ENCODE measurements around the gene RSPO1.
A peak's percentile ranks its signal among the peaks of the same experiment; 100 is the strongest.
"Not testable (repeated sequence)": the region's sequence is repeated elsewhere in the genome, so short reads cannot be mapped to it uniquely, and the experiment has no call there.

RSPO1 gene, protein sequence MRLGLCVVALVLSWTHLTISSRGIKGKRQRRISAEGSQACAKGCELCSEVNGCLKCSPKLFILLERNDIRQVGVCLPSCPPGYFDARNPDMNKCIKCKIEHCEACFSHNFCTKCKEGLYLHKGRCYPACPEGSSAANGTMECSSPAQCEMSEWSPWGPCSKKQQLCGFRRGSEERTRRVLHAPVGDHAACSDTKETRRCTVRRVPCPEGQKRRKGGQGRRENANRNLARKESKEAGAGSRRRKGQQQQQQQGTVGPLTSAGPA

DNA sequence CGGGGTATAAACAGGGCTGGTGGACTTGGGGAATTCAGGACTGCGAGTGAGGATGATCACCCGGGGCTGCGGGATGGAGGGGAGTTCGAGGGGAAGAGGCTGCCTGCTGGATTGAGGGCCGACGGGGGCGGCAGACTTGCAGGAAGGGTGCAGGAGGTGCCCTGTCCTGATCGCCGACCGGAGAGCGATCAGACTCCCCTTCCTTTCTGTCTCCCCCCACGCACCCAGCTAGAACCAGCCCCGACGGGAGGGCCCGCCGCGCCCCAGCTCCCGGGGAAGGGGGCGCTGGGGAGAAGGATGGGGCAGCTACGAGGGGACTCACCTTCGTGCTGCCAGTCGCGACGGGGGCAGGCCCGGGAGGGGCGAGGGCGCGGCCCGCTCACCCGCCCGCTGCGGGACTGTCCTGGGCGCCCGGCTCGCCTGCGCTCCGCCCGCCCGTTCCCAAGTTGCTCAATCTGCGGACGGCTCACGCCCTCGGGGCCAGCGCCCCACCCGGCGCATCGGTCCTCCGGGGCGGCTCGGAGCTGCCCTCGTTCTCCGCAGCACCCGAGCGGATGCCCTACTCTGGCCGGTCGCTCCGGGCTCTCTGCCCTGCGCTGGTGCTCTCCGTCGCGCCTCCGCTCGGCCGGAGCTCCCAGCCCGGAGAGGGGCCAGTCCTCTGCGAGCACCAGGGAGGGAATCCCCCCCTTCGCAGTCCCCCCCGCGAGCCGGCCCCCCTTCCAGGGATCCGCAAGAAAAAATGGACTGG, at the start of gene RSPO1:
TSS of gene RSPO1 (minus strand) at position 649 of the 748 bp plus-strand sequence. CDS start 5,231 bp downstream, outside the sequence.
- DNase-seq: no peak

DNA sequence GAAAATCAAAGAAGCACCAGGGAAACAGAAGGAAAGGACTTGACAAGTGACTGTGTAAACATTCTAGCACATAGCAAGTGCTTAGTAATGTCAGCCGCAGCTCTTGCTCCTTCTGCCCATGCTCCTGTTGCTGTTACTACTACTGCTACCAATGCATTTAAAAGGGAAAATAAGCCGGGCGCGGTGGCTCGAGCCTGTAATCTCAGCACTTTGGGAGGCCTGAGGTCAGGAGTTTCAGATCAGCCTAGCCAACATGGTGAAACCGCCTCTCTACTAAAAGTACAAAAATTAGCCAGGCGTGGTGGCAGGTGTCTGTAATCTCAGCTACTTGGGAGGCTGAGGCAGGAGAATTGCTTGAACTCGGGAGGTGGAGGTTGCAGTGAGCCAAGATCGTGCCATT, 49.5 kb upstream of the RSPO1 start:
- DNase-seq: not testable (repeated sequence)

DNA sequence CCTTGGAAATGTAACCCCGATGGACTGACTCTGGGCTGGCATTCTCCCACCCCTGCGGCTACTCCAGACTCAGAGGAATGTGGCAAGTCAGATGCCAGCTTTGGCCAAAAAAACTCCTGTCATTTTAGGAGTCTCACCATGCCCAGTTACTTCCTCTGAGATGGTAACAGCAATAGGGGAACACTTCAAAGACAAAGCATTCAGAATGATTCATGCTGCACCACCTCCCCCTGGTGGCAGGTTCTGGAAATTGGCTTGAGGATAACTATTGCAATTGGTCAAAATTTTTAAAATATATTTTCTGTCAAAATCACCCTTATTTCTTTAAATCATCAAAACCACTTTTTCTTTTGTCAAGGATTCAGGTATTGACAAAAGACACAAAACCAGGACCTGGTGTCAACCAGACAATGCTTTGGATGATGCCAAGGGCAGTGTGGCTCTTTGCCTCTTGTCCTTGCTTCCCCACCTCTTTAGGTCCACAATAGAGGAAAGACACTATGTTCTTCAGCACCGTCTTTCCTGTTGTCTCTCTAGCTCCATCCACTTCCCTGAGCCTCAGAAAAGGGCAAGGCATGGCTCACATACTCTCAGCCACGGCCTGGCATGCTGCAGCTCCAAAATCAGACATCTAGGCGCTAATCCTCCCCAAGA, 47.8 kb upstream of the RSPO1 start:
- DNase-seq: peak; percentile 25

DNA sequence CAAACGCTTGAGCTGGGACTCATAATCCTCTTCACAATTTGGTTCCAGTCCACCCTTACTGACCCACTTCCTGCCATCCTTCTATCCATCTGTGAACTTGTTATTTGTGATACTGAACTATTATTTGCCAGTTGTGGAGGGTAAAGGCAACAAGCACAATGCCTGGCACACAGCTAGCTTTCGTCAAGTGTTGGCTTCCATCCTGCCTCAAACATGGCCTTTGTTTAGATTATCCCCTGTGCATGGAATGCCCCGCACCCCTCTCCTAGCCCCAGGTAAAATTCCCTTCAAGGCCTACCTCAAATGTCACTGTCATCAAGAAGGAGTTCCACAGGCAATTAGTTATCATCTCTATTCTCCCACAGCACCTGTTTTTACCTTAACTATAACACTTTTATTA, 46.2 kb upstream of the RSPO1 start:
- no peak for DNase-seq

GRCh38 chr1:37677808-37678207, 43.1 kb upstream of the RSPO1 start:
- no peak for DNase-seq

GRCh38 chr1:37677143-37677439, 42.4 kb upstream of the RSPO1 start:
- DNase-seq: no peak

GRCh38 chr1:37676281-37677142, 41.8 kb upstream of the RSPO1 start:
- no peak for DNase-seq

- DNase-seq: no peak
Measured at GRCh38 chr1:37673920-37674319, 39.2 kb upstream of the RSPO1 start.

GRCh38 chr1:37672136-37672870, 37.6 kb upstream of the RSPO1 start:
- no peak for DNase-seq

DNA sequence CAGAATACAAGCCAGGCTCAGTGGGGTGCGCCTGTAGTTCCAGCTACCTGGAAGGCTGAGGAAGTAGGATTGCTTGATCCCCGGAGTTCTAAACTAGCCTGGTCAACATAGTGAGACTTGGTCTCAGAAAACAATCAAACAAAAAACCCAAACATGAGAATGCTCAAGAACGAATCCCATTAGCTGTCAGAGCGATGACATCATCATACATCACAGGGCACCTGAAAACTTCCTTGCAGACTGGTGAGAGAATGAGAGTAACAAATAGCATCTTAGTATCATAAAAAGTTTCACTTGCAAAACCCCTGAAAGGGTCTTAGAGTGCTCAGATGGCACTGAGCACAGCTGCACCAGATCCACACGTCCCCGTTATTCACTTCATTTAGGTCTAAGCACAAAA, 36.6 kb upstream of the RSPO1 start:
- no peak for DNase-seq

GRCh38 chr1:37670133-37670532, 35.4 kb upstream of the RSPO1 start:
- DNase-seq: no peak

- DNase-seq: no peak
Measured at GRCh38 chr1:37667023-37667671, 32.5 kb upstream of the RSPO1 start.

- DNase-seq: no peak
Measured at GRCh38 chr1:37666241-37666867, 31.7 kb upstream of the RSPO1 start.

DNA sequence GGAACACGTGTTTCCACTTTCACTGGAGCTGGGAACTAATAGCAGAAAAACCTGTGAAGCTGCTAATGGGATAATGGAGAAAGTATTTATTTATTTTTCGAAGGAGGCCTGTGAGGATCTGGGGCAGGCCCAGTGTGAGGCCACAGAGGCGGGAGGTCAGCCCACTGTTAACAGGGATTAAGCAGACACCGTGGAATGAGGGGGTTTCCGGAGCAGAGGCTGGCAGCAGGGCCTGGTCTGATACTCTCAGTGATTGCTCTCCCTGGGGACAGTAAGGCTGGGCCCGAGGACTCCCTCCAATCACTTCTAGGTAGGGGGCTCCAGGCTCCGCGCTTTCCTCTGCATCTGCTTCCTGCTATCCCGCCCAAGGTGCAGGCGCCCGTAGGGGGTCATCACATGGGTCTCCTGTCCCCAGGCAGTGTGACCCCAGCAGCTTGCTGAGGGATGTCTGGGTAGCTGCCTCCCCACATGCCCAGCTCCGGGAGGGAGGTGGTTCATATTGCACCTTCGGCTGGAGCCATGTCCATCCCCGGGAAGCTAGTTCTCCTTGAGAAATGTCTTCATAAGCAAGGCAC, 28.8 kb upstream of the RSPO1 start:
- no peak for DNase-seq

GRCh38 chr1:37662031-37662755, 27.5 kb upstream of the RSPO1 start:
- DNase-seq: no peak

- no peak for DNase-seq
Measured at GRCh38 chr1:37661401-37661800, 26.7 kb upstream of the RSPO1 start.

GRCh38 chr1:37660664-37661063, 26.0 kb upstream of the RSPO1 start:
- DNase-seq: no peak

DNA sequence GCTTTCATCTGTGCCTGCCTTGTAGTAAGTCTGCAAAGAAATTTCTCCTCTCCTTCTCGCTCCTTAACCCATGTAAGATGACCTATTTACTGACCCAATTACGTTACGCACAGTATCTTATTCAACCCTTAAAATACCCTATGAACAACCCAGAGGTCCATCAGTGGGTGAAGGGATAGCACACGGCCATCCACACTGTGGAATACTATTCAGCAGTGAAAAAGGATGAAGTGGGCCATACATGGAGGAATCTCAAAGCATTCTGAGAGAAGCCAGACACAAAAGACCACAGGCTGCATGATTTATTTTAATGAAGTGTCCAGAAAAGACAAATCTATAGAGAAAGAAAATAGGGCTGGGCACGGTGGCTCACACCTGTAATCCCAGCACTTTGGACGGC, 23.8 kb upstream of the RSPO1 start:
- no peak for DNase-seq

- DNase-seq: no peak
Measured at GRCh38 chr1:37657620-37658412, 23.1 kb upstream of the RSPO1 start.

DNA sequence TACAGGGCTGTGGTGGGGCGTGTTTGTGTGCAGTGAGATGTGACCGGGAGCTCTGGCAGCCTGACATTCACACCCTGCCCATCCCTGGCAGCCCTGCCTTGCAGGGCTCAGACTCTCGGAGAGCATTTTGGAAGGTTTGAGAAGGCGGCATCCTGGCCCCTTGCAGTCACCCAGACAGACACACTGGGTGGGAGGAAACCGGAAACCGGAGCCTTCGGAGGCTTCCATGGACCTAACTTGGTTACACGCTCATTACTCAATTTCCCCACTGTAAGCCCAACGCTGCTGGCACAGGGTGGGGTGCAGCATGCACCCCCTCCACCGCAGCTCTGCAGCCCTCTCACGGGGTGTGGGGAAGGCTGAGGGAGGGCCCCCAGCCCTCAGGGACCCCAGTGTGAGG, 22.2 kb upstream of the RSPO1 start:
- DNase-seq: no peak
